ENCODE data around the gene GPD1. TPM values are rescaled to one million over a fixed set of nuclear protein-coding genes. Genes with fewer than 3 reads are reported as not detected.

Gene GPD1
- total RNA-seq, 1 experiment from 2014 or later = 0.58 TPM

DNA sequence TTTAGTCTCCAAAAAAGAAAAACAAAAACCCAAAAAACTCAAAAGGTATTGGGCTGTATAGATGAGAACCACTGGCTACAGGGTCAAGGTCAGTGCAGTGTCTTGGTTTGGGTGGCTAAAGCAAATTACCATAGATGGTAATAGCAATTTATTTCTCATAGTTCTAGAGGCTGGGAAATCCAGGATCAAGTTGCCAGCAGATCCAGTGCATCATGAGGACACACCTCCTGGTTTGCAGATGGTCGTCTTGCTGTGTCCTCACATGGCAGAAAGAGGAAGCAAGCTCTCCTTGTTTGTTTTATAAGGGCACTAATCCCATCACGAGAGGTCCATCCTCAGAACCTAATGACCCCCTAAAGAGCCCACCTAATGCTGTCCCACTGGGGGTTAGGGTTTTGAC is 19.4 kb downstream of the GPD1 start:
- intact Hi-C loops (cut with micrococcal nuclease; ENCODE audit: unreplicated experiment) = no loop called here
- no peaks in the 10 kb centered on the region for H3K9me3 ChIP-seq (ENCODE audit: low read depth, low read length, poor library complexity, severe bottlenecking)
- no peak overlapping the region for H3K27ac ChIP-seq (ENCODE audit: low read depth, low read length, poor library complexity, severe bottlenecking)
- BruUV-seq (replicated peaks) = no TSS peak
- H3K4me3 ChIP-seq (ENCODE audit: low read depth, low read length, poor library complexity, severe bottlenecking) = no peak overlapping the region
- CTCF ChIA-PET = no interaction called here
- H3K36me3 ChIP-seq (ENCODE audit: insufficient read depth, low read length, poor library complexity, severe bottlenecking) = peaks cover 3% of the 10 kb centered on the region
- no peak for DNase-seq (ENCODE audit: low spot score)
- no peaks in the 10 kb centered on the region for H3K4me1 ChIP-seq (ENCODE audit: insufficient read depth, low read length, poor library complexity, severe bottlenecking)
- no peaks in the 10 kb centered on the region for H3K27me3 ChIP-seq (replicated peaks; ENCODE audit: insufficient read depth, low read depth, low read length, poor library complexity)
- TF ChIP-seq, protein P1, sequence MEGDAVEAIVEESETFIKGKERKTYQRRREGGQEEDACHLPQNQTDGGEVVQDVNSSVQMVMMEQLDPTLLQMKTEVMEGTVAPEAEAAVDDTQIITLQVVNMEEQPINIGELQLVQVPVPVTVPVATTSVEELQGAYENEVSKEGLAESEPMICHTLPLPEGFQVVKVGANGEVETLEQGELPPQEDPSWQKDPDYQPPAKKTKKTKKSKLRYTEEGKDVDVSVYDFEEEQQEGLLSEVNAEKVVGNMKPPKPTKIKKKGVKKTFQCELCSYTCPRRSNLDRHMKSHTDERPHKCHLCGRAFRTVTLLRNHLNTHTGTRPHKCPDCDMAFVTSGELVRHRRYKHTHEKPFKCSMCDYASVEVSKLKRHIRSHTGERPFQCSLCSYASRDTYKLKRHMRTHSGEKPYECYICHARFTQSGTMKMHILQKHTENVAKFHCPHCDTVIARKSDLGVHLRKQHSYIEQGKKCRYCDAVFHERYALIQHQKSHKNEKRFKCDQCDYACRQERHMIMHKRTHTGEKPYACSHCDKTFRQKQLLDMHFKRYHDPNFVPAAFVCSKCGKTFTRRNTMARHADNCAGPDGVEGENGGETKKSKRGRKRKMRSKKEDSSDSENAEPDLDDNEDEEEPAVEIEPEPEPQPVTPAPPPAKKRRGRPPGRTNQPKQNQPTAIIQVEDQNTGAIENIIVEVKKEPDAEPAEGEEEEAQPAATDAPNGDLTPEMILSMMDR (conservative IDR thresholded peaks at IDR 0.05; ENCODE audit: low read depth, low read length) = no peak
- no peak for TF ChIP-seq EZH2 (IDR thresholded peaks at IDR 0.05; ENCODE audit: borderline replicate concordance, low read depth, low read length, poor library complexity, severe bottlenecking)
- POLR2A ChIA-PET (ENCODE audit: low non-redundant PET) = no interaction called here

DNA sequence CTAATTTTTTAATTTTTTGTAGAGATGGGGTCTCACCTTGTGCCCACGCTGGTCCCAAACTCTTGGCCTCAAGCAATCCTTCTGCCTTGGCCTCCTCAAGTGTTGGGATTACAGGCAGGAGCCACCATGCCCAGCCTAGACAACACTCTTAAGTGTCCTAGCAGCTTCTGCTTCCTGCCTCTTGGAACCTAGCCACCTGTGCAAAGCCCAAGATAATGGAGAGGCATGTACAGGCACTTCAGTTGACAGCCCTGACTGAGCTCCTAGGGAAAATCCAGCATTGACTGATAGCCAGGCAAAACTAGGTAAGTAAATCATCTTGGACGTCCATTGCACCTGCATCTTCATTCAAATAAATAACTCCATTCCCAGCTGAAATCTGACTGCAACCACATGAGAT is 23.7 kb downstream of the GPD1 start:
- Histone ChIP-seq H3K9me3 (ENCODE audit: low read depth, low read length, poor library complexity, severe bottlenecking) (no peaks in the 10 kb centered on the region), H3K36me3 (ENCODE audit: insufficient read depth, low read length, poor library complexity, severe bottlenecking) (peaks cover 17% of the 10 kb centered on the region), H3K4me1 (ENCODE audit: insufficient read depth, low read length, poor library complexity, severe bottlenecking) (no peaks in the 10 kb centered on the region), H3K4me3 (ENCODE audit: low read depth, low read length, poor library complexity, severe bottlenecking) (no peak overlapping the region), H3K27ac (ENCODE audit: low read depth, low read length, poor library complexity, severe bottlenecking) (no peak overlapping the region), H3K27me3 (replicated peaks; ENCODE audit: insufficient read depth, low read depth, low read length, poor library complexity) (no peaks in the 10 kb centered on the region)
- POLR2A ChIA-PET (ENCODE audit: low non-redundant PET) = no interaction called here
- BruUV-seq (replicated peaks) = no TSS peak
- CTCF ChIA-PET = interaction anchor here (0.6 kb wide), 1 partner anchor 78 kb away, joined by 7 read pairs; no protein-coding TSS in a partner anchor
- TF ChIP-seq, protein P1 (conservative IDR thresholded peaks at IDR 0.05; ENCODE audit: low read depth, low read length) = no peak
- TF ChIP-seq EZH2 (IDR thresholded peaks at IDR 0.05; ENCODE audit: borderline replicate concordance, low read depth, low read length, poor library complexity, severe bottlenecking) = no peak
- intact Hi-C loops (cut with micrococcal nuclease; ENCODE audit: unreplicated experiment) = no loop called here
- DNase-seq (ENCODE audit: low spot score) = no peak

DNA sequence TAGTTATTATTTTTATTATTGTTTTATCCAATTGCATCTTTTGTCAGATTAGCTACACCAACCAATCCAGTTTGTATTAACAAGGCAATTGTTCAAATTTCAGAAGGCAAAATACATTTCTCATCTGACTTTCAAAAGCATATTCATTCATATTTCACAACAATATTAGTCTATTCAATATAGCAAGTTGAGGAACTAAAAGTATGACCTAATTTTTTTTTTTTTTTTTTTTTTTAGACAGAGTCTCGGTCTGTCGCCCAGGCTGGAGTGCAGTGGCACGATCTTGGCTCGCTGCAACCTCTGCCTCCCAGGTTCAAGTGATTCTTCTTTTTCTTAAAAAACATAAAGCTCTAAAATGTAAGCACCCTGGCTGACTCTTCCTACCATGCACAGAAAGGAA is 25.5 kb downstream of the GPD1 start:
- H3K27ac ChIP-seq (ENCODE audit: low read depth, low read length, poor library complexity, severe bottlenecking) = no peak overlapping the region
- no peaks in the 10 kb centered on the region for H3K4me1 ChIP-seq (ENCODE audit: insufficient read depth, low read length, poor library complexity, severe bottlenecking)
- H3K36me3 ChIP-seq (ENCODE audit: insufficient read depth, low read length, poor library complexity, severe bottlenecking) = peaks cover 28% of the 10 kb centered on the region
- H3K27me3 ChIP-seq (replicated peaks; ENCODE audit: insufficient read depth, low read depth, low read length, poor library complexity) = no peaks in the 10 kb centered on the region
- TF ChIP-seq EZH2 (IDR thresholded peaks at IDR 0.05; ENCODE audit: borderline replicate concordance, low read depth, low read length, poor library complexity, severe bottlenecking) = no peak
- TF ChIP-seq, protein P1 (conservative IDR thresholded peaks at IDR 0.05; ENCODE audit: low read depth, low read length) = no peak
- POLR2A ChIA-PET (ENCODE audit: low non-redundant PET) = no interaction called here
- CTCF ChIA-PET = interaction anchor here (1.0 kb wide), 1 partner anchor 44 kb away, joined by 3 read pairs; the partner anchor contains the start of gene SMARCD1
- DNase-seq (ENCODE audit: low spot score) = no peak
- H3K9me3 ChIP-seq (ENCODE audit: low read depth, low read length, poor library complexity, severe bottlenecking) = no peaks in the 10 kb centered on the region
- no TSS peak for BruUV-seq (replicated peaks)
- intact Hi-C loops (cut with micrococcal nuclease; ENCODE audit: unreplicated experiment) = no loop called here
- no peak overlapping the region for H3K4me3 ChIP-seq (ENCODE audit: low read depth, low read length, poor library complexity, severe bottlenecking)

Measured in A673 (cell line).